K562 (cell line): ENCODE measurements around the gene TRPM4. TPM values are rescaled to one million over a fixed set of nuclear protein-coding genes. Genes with fewer than 3 reads are reported as not detected.
A peak's percentile ranks its signal among the peaks of the same experiment; 100 is the strongest.
"Not testable (repeated sequence)": the region's sequence is repeated elsewhere in the genome, so short reads cannot be mapped to it uniquely, and the experiment has no call there.

ENCODE experiments used
- ATAC-seq: fragments of 200-7000 bp; cut with Tn5 transposase; 3 replicates; pipeline ENCODE4 v1.9.1; 2020; ENCODE audit warnings: moderate library complexity
- BruUV-seq: library from RNA; stranded (reverse); fragments of 400-500 nt; replicated peaks from 2 replicates; lab custom pipeline; 2021; lab: Mats Ljungman, UMichigan
- CTCF ChIA-PET: fragments of 300-600 bp; formaldehyde crosslinking; extraction: SDS; loops from one replicate; lab custom pipeline; 2021; ENCODE audit warnings: low intra/inter-chr PET ratio; lab: Yijun Ruan, JAX
- POLR2A ChIA-PET: fragments of 300-600, 350-650 bp; sonication (Branson Sonifier 250); formaldehyde crosslinking; extraction: SDS; loops from one replicate; lab custom pipeline; 2021; ENCODE audit warnings: antibody characterized with exemption, inconsistent platforms; lab: Yijun Ruan, JAX
- DNase-seq, 4 experiments: peaks; one replicate each; pipeline versions ENCODE4 v3.0.0 to v3.0.0-alpha.2; 2011 to 2018; ENCODE audit warnings: low spot score in 3 of 4, mixed read lengths in 3 of 4; ENCODE audit errors: extremely low read depth in 1 of 4
- FAIRE-seq: peaks from 2 replicates; lab custom pipeline; 2011; peaks lifted over from hg19 to GRCh38; lab: Jason Lieb, UNC
- H2AFZ ChIP-seq: 2 replicates; pipeline ENCODE4 v1.6.0; 2011; ENCODE audit warnings: low read depth, low read length, control low read depth, inconsistent platforms
- H3K27ac ChIP-seq: fragments of 200-600 bp; 3 replicates; pipeline ENCODE4 v1.8.0; 2011; ENCODE audit warnings: low read depth, mild to moderate bottlenecking, control low read depth, inconsistent platforms, low read length, moderate library complexity, mixed read lengths; ENCODE audit errors: extremely low read depth
- H3K27me3 ChIP-seq, 2 experiments: fragments of 300-600 bp in 1 of 2; 2 replicates in 1 of 2; 3 replicates in 1 of 2; pipeline versions ENCODE4 v1.6.0 to v1.8.0; 2011; ENCODE audit warnings: inconsistent platforms in 2 of 2, low read length in 2 of 2, mild to moderate bottlenecking in 1 of 2, mixed read lengths in 1 of 2, moderate library complexity in 1 of 2; ENCODE audit not compliant: control insufficient read depth in 2 of 2, insufficient read depth in 2 of 2
- H3K36me3 ChIP-seq: fragments of 300-600 bp; 3 replicates; pipeline ENCODE4 v1.8.0; 2011; ENCODE audit warnings: mild to moderate bottlenecking, low read length, inconsistent platforms; ENCODE audit not compliant: control insufficient read depth, insufficient read depth
- H3K4me1 ChIP-seq, 2 experiments: fragments of 200-600 bp in 1 of 2; replicated peaks in 1 of 2; 2 replicates in 1 of 2; 3 replicates in 1 of 2; pipeline versions ENCODE4 v1.5.1 to v1.8.0; 2011; ENCODE audit warnings: inconsistent platforms in 2 of 2, low read length in 2 of 2, mild to moderate bottlenecking in 1 of 2, mixed read lengths in 1 of 2, moderate library complexity in 1 of 2; ENCODE audit not compliant: control insufficient read depth in 2 of 2, insufficient read depth in 2 of 2
- H3K4me2 ChIP-seq: 2 replicates; pipeline ENCODE4 v1.6.1; 2011; ENCODE audit warnings: low read length, control low read depth, inconsistent platforms, mixed read lengths; ENCODE audit not compliant: insufficient read depth
- H3K4me3 ChIP-seq: fragments of 200-600 bp; sonication (generic), shearing (Covaris generic); 2 replicates; pipeline ENCODE4 v1.5.1; 2016; ENCODE audit warnings: control low read depth, inconsistent platforms
- H3K79me2 ChIP-seq: fragments of 200-600 bp; 3 replicates; pipeline ENCODE4 v1.8.0; 2011; ENCODE audit warnings: low read length, inconsistent platforms; ENCODE audit not compliant: control insufficient read depth, insufficient read depth
- H3K9ac ChIP-seq, 2 experiments: 2 replicates each; pipeline versions ENCODE4 v1.6.0 to v1.6.1; 2011; ENCODE audit warnings: low read depth in 2 of 2, low read length in 2 of 2, control low read depth in 1 of 2, inconsistent platforms in 1 of 2, mild to moderate bottlenecking in 1 of 2, mixed read lengths in 1 of 2; ENCODE audit not compliant: insufficient read depth in 1 of 2
- H3K9me1 ChIP-seq: one replicate; pipeline ENCODE4 v1.6.0; 2011; ENCODE audit warnings: inconsistent platforms, mild to moderate bottlenecking, low read length, moderate library complexity; ENCODE audit not compliant: control insufficient read depth, insufficient read depth
- H3K9me3 ChIP-seq: replicated peaks from 2 replicates; pipeline ENCODE4 v1.5.1; 2011; ENCODE audit warnings: low read depth, low read length, inconsistent platforms; ENCODE audit not compliant: control insufficient read depth, insufficient read depth
- H4K20me1 ChIP-seq: replicated peaks from 2 replicates; pipeline ENCODE4 v1.6.1; 2011; ENCODE audit warnings: low read length, inconsistent platforms, mixed read lengths; ENCODE audit not compliant: control insufficient read depth, insufficient read depth
- CAMTA2 ChIP-seq: fragments of 250-450 bp; sonication (Bioruptor Pico); conservative IDR thresholded peaks from 2 replicates; pipeline ENCODE4 v1.5.1; 2022
- ERF ChIP-seq: fragments of 450-650 bp; formaldehyde crosslinking; IDR thresholded peaks from 2 replicates; pipeline ENCODE4 v1.4.0; 2020; ENCODE audit warnings: mild to moderate bottlenecking, mixed read lengths
- GABPA ChIP-seq: fragments of 200-800 bp; sonication (Bioruptor generic); conservative IDR thresholded peaks from 2 replicates; pipeline ENCODE4 v1.6.1; 2016; ENCODE audit warnings: low read depth, missing genetic modification characterization, missing compliant biosample characterization
- NFIC ChIP-seq: fragments of 450-650 bp; IDR thresholded peaks from 2 replicates; pipeline ENCODE4 v1.6.1; 2017; ENCODE audit warnings: mild to moderate bottlenecking, inconsistent platforms
- SREBF2 ChIP-seq: sonication (generic); formaldehyde crosslinking; IDR thresholded peaks from 2 replicates; pipeline ENCODE4 v1.4.0; 2020; ENCODE audit warnings: mild to moderate bottlenecking, missing genetic modification reagents
- ZNF384 ChIP-seq: IDR thresholded peaks from 2 replicates; pipeline ENCODE4 v1.6.1; 2012; ENCODE audit warnings: low read depth, low read length, improper control_type of control experiment
- ZNF445 ChIP-seq: fragments of 250-450 bp; sonication (Bioruptor Pico); IDR thresholded peaks from 2 replicates; pipeline ENCODE4 v1.4.0; 2020; ENCODE audit warnings: low read depth, mild to moderate bottlenecking, moderate library complexity
- WGBS: fragments of 100-300 bp; shearing (Covaris generic); methylation state at CpG from one replicate; pipeline ENCODE4 v1.1.6; 2016; ENCODE audit warnings: low coverage, mixed read lengths; ENCODE audit not compliant: insufficient coverage; ENCODE audit errors: missing lambda C conversion rate; 5-methylcytosine and 5-hydroxymethylcytosine counted together
- in situ Hi-C: fragments of 300-500 bp; cut with MboI; formaldehyde crosslinking; loops from 4 replicates; pipeline ENCODE4 v1.15.0; 2018; ENCODE audit warnings: inconsistent platforms, mixed read lengths
- intact Hi-C: fragments of 100-400 bp; cut with micrococcal nuclease; formaldehyde crosslinking; loops from 2 replicates; pipeline ENCODE4 v1.14.2; 2022
- polyA plus RNA-seq, 8 experiments: library from polyadenylated mRNA; depleted of rRNA in 4 of 8; stranded (reverse) in 5 of 8; unstranded in 3 of 8; fragments of >200 nt; fragmentation: Nextera tagmentation in 2 of 8; fragmentation: Illumina TruSeq in 1 of 8; extraction: Ambion mirVana in 2 of 8; extraction: Trizol in 1 of 8; gene quantifications; 2 replicates each; pipeline versions ENCODE4 v1.2.1 to v1.2.3, GENCODE V29; 2011 to 2014; ENCODE audit warnings: inconsistent platforms in 1 of 8, missing spikeins in 1 of 8
- total RNA-seq, 7 experiments: library from RNA; depleted of rRNA in 6 of 7; stranded (reverse); fragments of >200 nt in 6 of 7; fragmentation: Illumina TruSeq in 2 of 7; extraction: Trizol in 2 of 7; gene quantifications; 2 replicates each; pipeline versions ENCODE4 v1.2.1 to v1.2.3, GENCODE V29; 2011 to 2021; ENCODE audit warnings: low replicate concordance in 1 of 7

Gene TRPM4
- total and polyA plus RNA-seq, 9 of the 15 experiments (the other 6 are each of a cell fraction or from before 2014, with no cell fraction given): 6.5 to 45.4 (median 15.2) TPM

- peaks cover 23 to 58% of the 10 kb centered on the region in 2 experiments for H3K4me1 ChIP-seq
- no peak for DNase-seq
- H3K4me2 ChIP-seq: no peak overlapping the region
- POLR2A ChIA-PET: interaction anchor here (0.6 to 1.4 kb wide), 3 partner anchors 8 to 23 kb away, joined by 3 to 6 read pairs (median 5); no protein-coding TSS in a partner anchor
- H4K20me1 ChIP-seq: no peaks in the 10 kb centered on the region; the same call in 1 of the 2 replicates
- TF ChIP-seq ERF (CRISPR knock-in tag) (no peak), CAMTA2 (CRISPR knock-in tag) (no peak), ZNF445 (CRISPR knock-in tag) (no peak), SREBF2 (CRISPR knock-in tag) (no peak), GABPA (tag) (no peak)
- TF ChIP-seq, all 486 proteins: peak for 0
- BruUV-seq: no TSS peak
- intact Hi-C loops (no loop called here), in situ Hi-C loops (no loop called here)
- Histone ChIP-seq H3K9ac (peak overlapping the region in 1 of 2 experiments; percentile 94; a peak in 1 of 4 replicates), H3K36me3 (peaks cover 11% of the 10 kb centered on the region), H3K27me3 (no peaks in the 10 kb centered on the region), H3K4me3 (no peak overlapping the region), H2AFZ (no peak overlapping the region), H3K27ac (no peak overlapping the region), H3K9me3 (no peaks in the 10 kb centered on the region), H3K9me1 (no peaks in the 10 kb centered on the region), H3K79me2 (peaks cover 14% of the 10 kb centered on the region; the same call in 2 of the 3 replicates)
- 74% methylated on average over 2 of the region's 2 CpGs for WGBS
- CTCF ChIA-PET: no interaction called here
- no peak for FAIRE-seq
- ATAC-seq: no peak
These were observed 36.7 kb upstream of the TRPM4 start for GRCh38 chr19:49120868-49121267.

GRCh38 chr19:49121841-49122240 lies 35.8 kb upstream of the TRPM4 start:
- H3K4me1 ChIP-seq: peaks cover 14 to 49% of the 10 kb centered on the region in 2 experiments
- POLR2A ChIA-PET: not testable (repeated sequence)

More at GRCh38 chr19:49121841-49122240, 35.8 kb upstream of the TRPM4 start:
- 81% methylated on average over 5 of the region's 10 CpGs for WGBS
- DNase-seq, H3K9me3 ChIP-seq, intact Hi-C loops: not testable (repeated sequence)
- TF ChIP-seq NFIC: peak; percentile 53
- 0 out of 2 replicates have a peak, but pooled peaks have one; percentile 23 for TF ChIP-seq ZNF384
- TF ChIP-seq, all 486 proteins: peak for 2; not testable (repeated sequence) for 484
- H3K27ac ChIP-seq, H2AFZ ChIP-seq, CTCF ChIA-PET, H3K4me2 ChIP-seq, H3K27me3 ChIP-seq, ATAC-seq, BruUV-seq, H3K9ac ChIP-seq, in situ Hi-C loops, H3K9me1 ChIP-seq, H4K20me1 ChIP-seq, H3K4me3 ChIP-seq, FAIRE-seq, H3K36me3 ChIP-seq: not testable (repeated sequence)
- peaks cover 14% of the 10 kb centered on the region; the same call in 2 of the 3 replicates for H3K79me2 ChIP-seq
